MM.1S (cell line): ENCODE measurements around the gene UGT1A4.
"Not testable (repeated sequence)": the region's sequence is repeated elsewhere in the genome, so short reads cannot be mapped to it uniquely, and the experiment has no call there.

Experiments used
- CTCF ChIP-seq: fragments of 300-600 bp; sonication (generic); IDR thresholded peaks from 2 replicates; pipeline ENCODE4 v1.5.1; 2016; ENCODE audit warnings: antibody characterized with exemption, low read length, mixed read lengths
- EZH2 ChIP-seq: fragments of 300-600 bp; sonication (generic); optimal IDR thresholded peaks from 2 replicates; pipeline ENCODE3; 2017; ENCODE audit warnings: low read depth, mild to moderate bottlenecking, antibody characterized with exemption, low read length, mixed read lengths
- EZH2phosphoT487 ChIP-seq: fragments of 300-600 bp; sonication (generic); IDR thresholded peaks from 2 replicates; pipeline ENCODE4 v1.6.1; 2018; ENCODE audit warnings: antibody characterized with exemption, low read length

GRCh38 chr2:233750689-233751088, 32.2 kb downstream of the UGT1A4 start:
- TF ChIP-seq CTCF, EZH2phosphoT487, EZH2: not testable (repeated sequence)
